K562 (cell line): ENCODE results near the gene PXN. TPM values are rescaled to one million over a fixed set of nuclear protein-coding genes. Genes with fewer than 3 reads are reported as not detected.

Experiments
- ARID3A ChIP-seq: IDR thresholded peaks from 2 replicates; pipeline ENCODE4 v1.6.1; 2012; ENCODE audit warnings: low read depth, low read length, improper control_type of control experiment, borderline replicate concordance
- CREBBP ChIP-seq: IDR thresholded peaks from one replicate; pipeline ENCODE4 v1.6.1; 2012; ENCODE audit warnings: low read depth, mild to moderate bottlenecking, control low read depth, inconsistent platforms, low read length
- EGR1 ChIP-seq: fragments of 450-650 bp; conservative IDR thresholded peaks from 2 replicates; pipeline ENCODE4 v1.6.1; 2017; ENCODE audit warnings: mild to moderate bottlenecking
- ELF2 ChIP-seq: fragments of 250-450 bp; sonication (Bioruptor Pico); IDR thresholded peaks from 2 replicates; pipeline ENCODE4 v1.5.0; 2021; ENCODE audit warnings: mild to moderate bottlenecking
- ESRRA ChIP-seq: fragments of 450-650 bp; IDR thresholded peaks from 2 replicates; pipeline ENCODE4 v1.6.1; 2014; ENCODE audit warnings: low read depth, mild to moderate bottlenecking, moderate library complexity, borderline replicate concordance
- HMBOX1 ChIP-seq: sonication (generic); IDR thresholded peaks from 2 replicates; pipeline ENCODE4 v1.6.1; 2016
- HMG20B ChIP-seq: fragments of 250-450 bp; sonication (Bioruptor Pico); IDR thresholded peaks from 2 replicates; pipeline ENCODE4 v1.5.0; 2021; ENCODE audit warnings: mild to moderate bottlenecking
- HNRNPL ChIP-seq: fragments of 200-400 bp; formaldehyde crosslinking; IDR thresholded peaks from 2 replicates; pipeline ENCODE4 v1.6.1; 2017; ENCODE audit warnings: low read depth, mild to moderate bottlenecking, low read length
- KDM1A ChIP-seq, 2 experiments: fragments of 450-650 bp; IDR thresholded peaks; 2 replicates each; pipeline ENCODE4 v1.6.1; 2016; ENCODE audit warnings: mild to moderate bottlenecking in 2 of 2
- KDM2B ChIP-seq: fragments of 250-450 bp; sonication (Bioruptor Pico); IDR thresholded peaks from 2 replicates; pipeline ENCODE4 v1.8.0; 2021; ENCODE audit warnings: mild to moderate bottlenecking, moderate library complexity
- LCOR ChIP-seq: sonication (generic); formaldehyde crosslinking; IDR thresholded peaks from 2 replicates; pipeline ENCODE4 v1.8.0; 2022; ENCODE audit warnings: mild to moderate bottlenecking, missing genetic modification reagents
- MAX ChIP-seq: sonication (generic); formaldehyde crosslinking; IDR thresholded peaks from 2 replicates; pipeline ENCODE4 v1.9.0; 2022; ENCODE audit warnings: mild to moderate bottlenecking, missing genetic modification reagents
- MYBL2 ChIP-seq, 2 experiments: fragments of 450-650 bp in 1 of 2; sonication (generic) in 1 of 2; formaldehyde crosslinking in 1 of 2; IDR thresholded peaks; 2 replicates each; pipeline versions ENCODE4 v1.6.1 to v1.8.1; 2017 to 2022; ENCODE audit warnings: borderline replicate concordance in 1 of 2, inconsistent platforms in 1 of 2, low read depth in 1 of 2, mild to moderate bottlenecking in 1 of 2, missing genetic modification reagents in 1 of 2, moderate library complexity in 1 of 2
- NFE2L1 ChIP-seq: fragments of 450-650 bp; IDR thresholded peaks from 2 replicates; pipeline ENCODE4 v1.6.1; 2016; ENCODE audit warnings: missing genetic modification characterization, low read depth, mild to moderate bottlenecking, missing compliant biosample characterization, moderate library complexity, borderline replicate concordance
- NRF1 ChIP-seq, 2 experiments: fragments of 450-650 bp; IDR thresholded peaks in 1 of 2; conservative IDR thresholded peaks in 1 of 2; 2 replicates each; pipeline ENCODE4 v1.6.1; 2014; ENCODE audit warnings: mild to moderate bottlenecking in 2 of 2
- SMAD2 ChIP-seq: fragments of 150-350 bp; IDR thresholded peaks from 2 replicates; pipeline ENCODE4 v1.6.1; 2014; ENCODE audit warnings: low read depth, mild to moderate bottlenecking, low read length
- SMARCC2 ChIP-seq: fragments of 450-650 bp; IDR thresholded peaks from 2 replicates; pipeline ENCODE4 v1.6.1; 2017; ENCODE audit warnings: antibody characterized with exemption, moderate library complexity, mild to moderate bottlenecking, low read depth
- TAF15 ChIP-seq: fragments of 200-400 bp; formaldehyde crosslinking; IDR thresholded peaks from 2 replicates; pipeline ENCODE4 v1.6.1; 2017; ENCODE audit warnings: mild to moderate bottlenecking, low read depth, low read length, moderate library complexity
- TCF7 ChIP-seq: sonication (generic); IDR thresholded peaks from 2 replicates; pipeline ENCODE4 v1.6.1; 2016; ENCODE audit warnings: antibody characterized with exemption, borderline replicate concordance
- THAP7 ChIP-seq: fragments of 250-450 bp; sonication (Bioruptor Pico); IDR thresholded peaks from 2 replicates; pipeline ENCODE4 v1.5.0; 2021
- USF2 ChIP-seq: sonication (generic); formaldehyde crosslinking; IDR thresholded peaks from 2 replicates; pipeline ENCODE4 v1.5.0; 2020; ENCODE audit warnings: missing genetic modification reagents
- ZBTB49 ChIP-seq: sonication (generic); formaldehyde crosslinking; IDR thresholded peaks from 2 replicates; pipeline ENCODE4 v1.8.0; 2022; ENCODE audit warnings: missing genetic modification reagents, mild to moderate bottlenecking, borderline replicate concordance
- polyA plus RNA-seq, 8 experiments: library from polyadenylated mRNA; depleted of rRNA in 4 of 8; stranded (reverse) in 5 of 8; unstranded in 3 of 8; fragments of >200 nt; fragmentation: Nextera tagmentation in 2 of 8; fragmentation: Illumina TruSeq in 1 of 8; extraction: Ambion mirVana in 2 of 8; extraction: Trizol in 1 of 8; gene quantifications; 2 replicates each; pipeline versions ENCODE4 v1.2.1 to v1.2.3, GENCODE V29; 2011 to 2014; ENCODE audit warnings: inconsistent platforms in 1 of 8, missing spikeins in 1 of 8
- total RNA-seq, 7 experiments: library from RNA; depleted of rRNA in 6 of 7; stranded (reverse); fragments of >200 nt in 6 of 7; fragmentation: Illumina TruSeq in 2 of 7; extraction: Trizol in 2 of 7; gene quantifications; 2 replicates each; pipeline versions ENCODE4 v1.2.1 to v1.2.3, GENCODE V29; 2011 to 2021; ENCODE audit warnings: low replicate concordance in 1 of 7

The PXN gene
- total and polyA plus RNA-seq, 9 of the 15 experiments (the other 6 are each of a cell fraction or from before 2014, with no cell fraction given) = 4.0 to 74.1 (median 18.6) TPM

GRCh38 chr12:120265473-120266179 is at the start of gene PXN (continued):
- TF ChIP-seq ZBTB49 (CRISPR knock-in tag) = no peak
- TF ChIP-seq HNRNPL = no peak
- TF ChIP-seq KDM2B (CRISPR knock-in tag) = no peak
- TF ChIP-seq HMBOX1 = no peak
- TF ChIP-seq TCF7 = no peak
- peak; percentile 83 for TF ChIP-seq ESRRA
- TF ChIP-seq TAF15 = no peak
- no peak for TF ChIP-seq SMAD2
- TF ChIP-seq NRF1 (conservative IDR thresholded peaks at IDR 0.05 in 1 of 2, IDR thresholded peaks at IDR 0.05 in 1 of 2) = peak; percentile 63
- no peak for TF ChIP-seq HMG20B (CRISPR knock-in tag)
- no peak for TF ChIP-seq LCOR (CRISPR knock-in tag)
- no peak for TF ChIP-seq USF2 (CRISPR knock-in tag)
- TF ChIP-seq MYBL2 (IDR thresholded peaks at IDR 0.05; ENCODE audit: low read depth) = no peak
- TF ChIP-seq MYBL2 (CRISPR knock-in tag; IDR thresholded peaks at IDR 0.05; ENCODE audit: borderline replicate concordance) = no peak
- peak; percentile 77 for TF ChIP-seq MAX (CRISPR knock-in tag)
- no peak for TF ChIP-seq SMARCC2
- TF ChIP-seq ARID3A = no peak
- TF ChIP-seq EGR1 = peak; percentile 87
- TF ChIP-seq CREBBP = no peak
- TF ChIP-seq ELF2 (CRISPR knock-in tag) = no peak
- no peak for TF ChIP-seq NFE2L1
- TF ChIP-seq KDM1A (IDR thresholded peaks at IDR 0.05) = no peak; a peak in 1 of 4 replicates
- TF ChIP-seq THAP7 (CRISPR knock-in tag) = no peak
